Measurements from ENCODE around the gene PLSCR5. TPM values are rescaled to one million over a fixed set of nuclear protein-coding genes. Genes with fewer than 3 reads are reported as not detected.

PLSCR5 gene, protein sequence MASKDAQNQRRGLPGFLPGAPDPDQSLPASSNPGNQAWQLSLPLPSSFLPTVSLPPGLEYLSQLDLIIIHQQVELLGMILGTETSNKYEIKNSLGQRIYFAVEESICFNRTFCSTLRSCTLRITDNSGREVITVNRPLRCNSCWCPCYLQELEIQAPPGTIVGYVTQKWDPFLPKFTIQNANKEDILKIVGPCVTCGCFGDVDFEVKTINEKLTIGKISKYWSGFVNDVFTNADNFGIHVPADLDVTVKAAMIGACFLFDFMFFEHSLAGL
- polyA plus RNA-seq (2013): 13.7 and 14.8 TPM in 2 replicates

DNA sequence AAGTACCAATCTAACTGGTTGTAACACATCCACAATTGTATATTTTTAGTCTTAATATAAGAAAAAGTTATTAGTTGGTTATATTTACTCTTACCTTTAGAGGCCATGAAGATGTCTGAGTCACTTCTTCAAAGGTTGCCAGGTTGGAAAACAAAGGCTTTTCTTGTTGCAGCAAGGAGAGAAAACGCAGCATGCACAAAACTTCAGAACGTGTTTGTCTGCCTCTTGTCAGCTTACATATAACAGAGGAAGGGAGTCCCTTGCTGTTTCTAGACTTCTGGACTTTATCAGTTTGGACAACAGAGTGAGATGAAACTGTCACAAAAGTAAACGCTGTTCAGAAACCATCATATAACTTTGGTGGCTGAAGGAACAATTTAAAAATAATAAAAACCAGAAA, at the start of gene PLSCR5:
PLSCR5 (minus strand) TSS at position 241 of the 400 bp plus-strand sequence; CDS start at position 107, 134 bp downstream.
- H3K79me2 ChIP-seq (ENCODE audit: control insufficient read depth, insufficient read depth, low read length, poor library complexity): no peaks in the 10 kb centered on the region
- H3K4me2 ChIP-seq (ENCODE audit: low read length): no peak within 1 kb of the TSS
- no peak within 1 kb of the TSS for H2BK5ac ChIP-seq (ENCODE audit: low read depth, low read length, poor library complexity)
- no peaks in the 10 kb centered on the region for H3K79me1 ChIP-seq (ENCODE audit: low read length)
- no peaks in the 10 kb centered on the region for H3K27me3 ChIP-seq (ENCODE audit: insufficient read depth, low read length)
- no CpG with 5 or more reads among the region's 3 CpGs for WGBS (ENCODE audit: extremely low coverage, insufficient coverage, insufficient read length)
- no peak within 1 kb of the TSS for H3K23ac ChIP-seq (ENCODE audit: low read length)
- no peak within 1 kb of the TSS for H3K9ac ChIP-seq (ENCODE audit: low read length)
- no peak within 1 kb of the TSS for H2AK5ac ChIP-seq (ENCODE audit: low read length)
- no peak within 1 kb of the TSS for H3K18ac ChIP-seq (ENCODE audit: low read length)
- H4K12ac ChIP-seq (ENCODE audit: low read depth, low read length): no peak within 1 kb of the TSS
- H3K36me3 ChIP-seq (ENCODE audit: control insufficient read depth in 1 of 2, insufficient read depth in 2 of 2, low read length in 2 of 2): peaks cover 0 to 2% of the 10 kb centered on the region in 2 experiments
- H3K4me1 ChIP-seq (ENCODE audit: control insufficient read depth in 1 of 2, insufficient read depth in 2 of 2, low read length in 2 of 2): no peaks in the 10 kb centered on the region
- DNase-seq: no peak
- no peak within 1 kb of the TSS for H4K8ac ChIP-seq (ENCODE audit: low read depth, low read length)
- no peak within 1 kb of the TSS for H2AFZ ChIP-seq (ENCODE audit: insufficient read depth, low read length, poor library complexity)
- no peak within 1 kb of the TSS for H3K4ac ChIP-seq (ENCODE audit: low read depth, low read length)
- H3K27ac ChIP-seq (ENCODE audit: low read depth, low read length): no peak within 1 kb of the TSS
- no peak within 1 kb of the TSS for H3K14ac ChIP-seq (ENCODE audit: low read length)
- no peak within 1 kb of the TSS for H2BK12ac ChIP-seq (ENCODE audit: low read length)
- no peak within 1 kb of the TSS for H4K91ac ChIP-seq (ENCODE audit: low read depth, low read length)
- H3K9me3 ChIP-seq (ENCODE audit: insufficient read depth, low read depth, low read length): no peaks in the 10 kb centered on the region
- no peak within 1 kb of the TSS for H2BK120ac ChIP-seq (ENCODE audit: insufficient read depth, low read length, poor library complexity)
- no peak within 1 kb of the TSS for H3K4me3 ChIP-seq (ENCODE audit: low read depth, low read length)

DNA sequence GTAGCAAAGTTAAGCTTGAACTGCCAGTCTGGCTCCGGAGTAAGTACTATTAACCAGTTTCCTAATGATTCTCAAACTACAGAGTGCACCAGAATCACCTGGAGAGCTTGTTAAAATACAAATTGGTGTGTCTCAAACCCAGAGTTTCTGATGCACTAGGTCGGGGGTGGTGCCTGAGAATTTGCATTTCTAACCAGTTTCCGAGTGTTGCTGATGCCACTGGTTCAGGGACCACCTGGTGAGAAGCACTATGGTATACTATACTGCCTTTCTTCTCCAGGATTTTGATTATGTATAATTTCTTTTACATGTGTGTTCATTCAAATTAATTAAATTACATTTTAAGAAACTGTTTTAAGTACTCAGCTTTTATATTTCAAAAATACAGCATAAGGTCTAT, 48.8 kb upstream of the PLSCR5 start:
- Histone ChIP-seq H3K4me3 (ENCODE audit: low read depth, low read length) (no peak overlapping the region), H4K12ac (ENCODE audit: low read depth, low read length) (no peak overlapping the region), H2AFZ (ENCODE audit: insufficient read depth, low read length, poor library complexity) (no peak overlapping the region), H3K79me1 (ENCODE audit: low read length) (no peaks in the 10 kb centered on the region), H3K9me3 (ENCODE audit: insufficient read depth, low read depth, low read length) (peaks cover 2% of the 10 kb centered on the region), H3K23ac (ENCODE audit: low read length) (no peak overlapping the region), H3K4me2 (ENCODE audit: low read length) (no peak overlapping the region), H3K27me3 (ENCODE audit: insufficient read depth, low read length) (no peaks in the 10 kb centered on the region), H2AK5ac (ENCODE audit: low read length) (no peak overlapping the region), H3K14ac (ENCODE audit: low read length) (no peak overlapping the region), H3K4ac (ENCODE audit: low read depth, low read length) (no peak overlapping the region), H4K8ac (ENCODE audit: low read depth, low read length) (no peak overlapping the region), H3K4me1 (ENCODE audit: control insufficient read depth in 1 of 2, insufficient read depth in 2 of 2, low read length in 2 of 2) (no peaks in the 10 kb centered on the region), H3K18ac (ENCODE audit: low read length) (no peak overlapping the region), H2BK5ac (ENCODE audit: low read depth, low read length, poor library complexity) (no peak overlapping the region), H3K27ac (ENCODE audit: low read depth, low read length) (no peak overlapping the region), H2BK12ac (ENCODE audit: low read length) (no peak overlapping the region), H3K9ac (ENCODE audit: low read length) (no peak overlapping the region), H2BK120ac (ENCODE audit: insufficient read depth, low read length, poor library complexity) (no peak overlapping the region), H3K36me3 (ENCODE audit: control insufficient read depth in 1 of 2, insufficient read depth in 2 of 2, low read length in 2 of 2) (peaks cover 0 to 2% of the 10 kb centered on the region in 2 experiments), H3K79me2 (ENCODE audit: control insufficient read depth, insufficient read depth, low read length, poor library complexity) (no peaks in the 10 kb centered on the region), H4K91ac (ENCODE audit: low read depth, low read length) (no peak overlapping the region)
- no CpG with 5 or more reads among the region's 3 CpGs for WGBS (ENCODE audit: extremely low coverage, insufficient coverage, insufficient read length)
- DNase-seq: no peak

DNA sequence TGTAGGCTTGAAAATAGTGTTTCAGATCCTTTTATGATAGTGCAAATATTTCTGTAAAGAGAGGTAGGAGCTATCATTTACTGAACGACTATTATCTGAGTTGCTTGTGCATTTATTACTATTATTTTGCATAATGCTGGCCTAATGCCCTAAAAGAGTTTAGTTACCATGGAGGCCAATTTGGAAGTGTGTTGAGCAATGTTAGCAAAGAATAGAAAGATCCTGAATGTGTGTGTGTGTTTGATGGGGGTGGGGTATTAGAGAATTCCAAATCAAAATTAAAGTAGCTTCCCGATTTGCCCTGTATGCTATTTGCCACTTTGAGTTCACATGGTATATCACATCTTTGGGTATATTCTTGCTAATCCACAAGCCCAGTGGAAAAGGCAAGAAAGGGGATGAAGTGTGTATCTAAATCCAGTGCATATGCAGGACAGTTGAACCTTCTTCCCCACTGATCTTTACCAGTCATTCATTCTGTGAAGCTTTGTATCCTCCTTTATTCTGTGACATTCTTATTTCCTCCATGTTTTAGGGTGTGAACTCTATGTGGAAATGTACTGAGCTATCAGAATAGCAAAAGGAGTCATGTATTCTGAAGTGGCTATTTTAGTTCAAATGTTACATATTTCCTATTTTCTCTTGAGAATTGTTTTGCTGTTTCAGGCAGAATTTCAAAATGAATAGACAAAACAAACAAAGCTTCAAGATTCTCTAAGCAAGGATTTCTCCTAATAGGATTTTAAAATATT, 45.7 kb upstream of the PLSCR5 start:
- H3K79me2 ChIP-seq (ENCODE audit: control insufficient read depth, insufficient read depth, low read length, poor library complexity): no peaks in the 10 kb centered on the region
- no peak overlapping the region for H3K4me3 ChIP-seq (ENCODE audit: low read depth, low read length)
- no CpG with 5 or more reads among the region's 2 CpGs for WGBS (ENCODE audit: extremely low coverage, insufficient coverage, insufficient read length)
- H3K9ac ChIP-seq (ENCODE audit: low read length): no peak overlapping the region
- no peaks in the 10 kb centered on the region for H3K79me1 ChIP-seq (ENCODE audit: low read length)
- no peak overlapping the region for H2BK5ac ChIP-seq (ENCODE audit: low read depth, low read length, poor library complexity)
- H3K4me1 ChIP-seq (ENCODE audit: control insufficient read depth in 1 of 2, insufficient read depth in 2 of 2, low read length in 2 of 2): no peaks in the 10 kb centered on the region
- no peak overlapping the region for H3K4me2 ChIP-seq (ENCODE audit: low read length)
- H3K27ac ChIP-seq (ENCODE audit: low read depth, low read length): no peak overlapping the region
- H3K23ac ChIP-seq (ENCODE audit: low read length): no peak overlapping the region
- H2AK5ac ChIP-seq (ENCODE audit: low read length): no peak overlapping the region
- H3K36me3 ChIP-seq (ENCODE audit: control insufficient read depth in 1 of 2, insufficient read depth in 2 of 2, low read length in 2 of 2): no peaks in the 10 kb centered on the region
- H3K27me3 ChIP-seq (ENCODE audit: insufficient read depth, low read length): no peaks in the 10 kb centered on the region
- no peak overlapping the region for H4K91ac ChIP-seq (ENCODE audit: low read depth, low read length)
- no peak overlapping the region for H2BK120ac ChIP-seq (ENCODE audit: insufficient read depth, low read length, poor library complexity)
- no peaks in the 10 kb centered on the region for H3K9me3 ChIP-seq (ENCODE audit: insufficient read depth, low read depth, low read length)
- no peak overlapping the region for H4K8ac ChIP-seq (ENCODE audit: low read depth, low read length)
- H3K4ac ChIP-seq (ENCODE audit: low read depth, low read length): no peak overlapping the region
- H3K14ac ChIP-seq (ENCODE audit: low read length): no peak overlapping the region
- no peak overlapping the region for H2BK12ac ChIP-seq (ENCODE audit: low read length)
- H4K12ac ChIP-seq (ENCODE audit: low read depth, low read length): no peak overlapping the region
- H3K18ac ChIP-seq (ENCODE audit: low read length): no peak overlapping the region
- no peak overlapping the region for H2AFZ ChIP-seq (ENCODE audit: insufficient read depth, low read length, poor library complexity)
- no peak for DNase-seq

DNA sequence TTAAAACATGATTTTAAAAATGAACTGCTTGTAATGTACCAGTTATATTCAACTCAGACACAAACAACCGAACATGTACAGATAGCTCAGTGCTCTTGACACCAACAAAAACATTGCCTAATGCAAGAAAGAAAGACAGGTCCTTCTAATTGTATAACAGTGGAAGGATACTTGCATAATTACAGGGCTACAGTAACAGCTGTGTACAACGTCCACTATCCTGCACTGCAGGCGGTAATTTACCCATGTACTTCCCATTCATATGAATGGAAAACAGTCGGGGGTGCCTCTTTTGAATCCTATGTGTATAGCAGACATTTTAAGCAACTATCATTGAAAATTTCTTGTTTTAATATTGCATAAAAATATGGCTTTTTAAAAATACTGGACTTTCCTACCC, 41.1 kb upstream of the PLSCR5 start:
- Histone ChIP-seq H3K79me1 (ENCODE audit: low read length) (no peaks in the 10 kb centered on the region), H3K4me2 (ENCODE audit: low read length) (no peak overlapping the region), H4K91ac (ENCODE audit: low read depth, low read length) (no peak overlapping the region), H3K27ac (ENCODE audit: low read depth, low read length) (no peak overlapping the region), H3K36me3 (ENCODE audit: control insufficient read depth in 1 of 2, insufficient read depth in 2 of 2, low read length in 2 of 2) (no peaks in the 10 kb centered on the region), H3K4me1 (ENCODE audit: control insufficient read depth in 1 of 2, insufficient read depth in 2 of 2, low read length in 2 of 2) (no peaks in the 10 kb centered on the region), H4K8ac (ENCODE audit: low read depth, low read length) (no peak overlapping the region), H2BK12ac (ENCODE audit: low read length) (no peak overlapping the region), H3K79me2 (ENCODE audit: control insufficient read depth, insufficient read depth, low read length, poor library complexity) (no peaks in the 10 kb centered on the region), H3K9ac (ENCODE audit: low read length) (no peak overlapping the region), H3K9me3 (ENCODE audit: insufficient read depth, low read depth, low read length) (no peaks in the 10 kb centered on the region), H3K18ac (ENCODE audit: low read length) (no peak overlapping the region), H2AK5ac (ENCODE audit: low read length) (no peak overlapping the region), H3K27me3 (ENCODE audit: insufficient read depth, low read length) (no peaks in the 10 kb centered on the region), H3K4ac (ENCODE audit: low read depth, low read length) (no peak overlapping the region), H3K23ac (ENCODE audit: low read length) (no peak overlapping the region), H4K12ac (ENCODE audit: low read depth, low read length) (no peak overlapping the region), H3K4me3 (ENCODE audit: low read depth, low read length) (no peak overlapping the region), H2AFZ (ENCODE audit: insufficient read depth, low read length, poor library complexity) (no peak overlapping the region), H2BK120ac (ENCODE audit: insufficient read depth, low read length, poor library complexity) (no peak overlapping the region), H3K14ac (ENCODE audit: low read length) (no peak overlapping the region), H2BK5ac (ENCODE audit: low read depth, low read length, poor library complexity) (no peak overlapping the region)
- WGBS (ENCODE audit: extremely low coverage, insufficient coverage, insufficient read length): no CpG with 5 or more reads among the region's 4 CpGs
- DNase-seq: peak in 1 of 2 donors; percentile 67

All from trophoblast cell (in vitro differentiated cells and primary cell).